Suprapubic skin (tissue), 4 donors: Measurements from ENCODE around the gene ARHGAP31. TPM values are rescaled to one million over a fixed set of nuclear protein-coding genes. Genes with fewer than 3 reads are reported as not detected.

Experiments used
- DNase-seq, 2 donors: peaks; one replicate each; pipeline ENCODE4 v3.0.0-alpha.2; 2019; ENCODE audit warnings: low spot score in 2 of 2
- H3K27ac ChIP-seq: fragments of 200-600 bp; sonication (generic); one replicate; pipeline ENCODE4 v1.5.1; 2019
- H3K27me3 ChIP-seq: fragments of 200-600 bp; sonication (generic); one replicate; pipeline ENCODE4 v1.5.1; 2019
- H3K36me3 ChIP-seq: fragments of 200-600 bp; sonication (generic); one replicate; pipeline ENCODE4 v1.5.1; 2019
- H3K4me1 ChIP-seq: fragments of 200-600 bp; sonication (generic); one replicate; pipeline ENCODE4 v1.5.1; 2019
- H3K4me3 ChIP-seq: fragments of 200-600 bp; sonication (generic); one replicate; pipeline ENCODE4 v1.5.1; 2019; ENCODE audit warnings: mild to moderate bottlenecking
- H3K9me3 ChIP-seq: fragments of 200-600 bp; sonication (generic); one replicate; pipeline ENCODE4 v1.5.1; 2019
- EP300 ChIP-seq: sonication (generic); formaldehyde crosslinking; IDR thresholded peaks from one replicate; pipeline ENCODE4 v1.6.1; 2017; ENCODE audit warnings: antibody characterized with exemption
- POLR2A ChIP-seq, 2 donors: fragments of 450-650 bp; IDR thresholded peaks; one replicate each; pipeline ENCODE4 v1.6.1; 2017; ENCODE audit warnings: antibody characterized with exemption in 2 of 2, mild to moderate bottlenecking in 2 of 2, moderate library complexity in 2 of 2
- POLR2AphosphoS5 ChIP-seq, 3 donors: sonication (generic); formaldehyde crosslinking; IDR thresholded peaks; one replicate each; pipeline ENCODE4 v1.6.1; 2017; ENCODE audit warnings: antibody characterized with exemption in 3 of 3
- WGBS: methylation state at CpG from one replicate; pipeline ENCODE4 v1.1.5; 2018; 5-methylcytosine and 5-hydroxymethylcytosine counted together
- total RNA-seq, 4 donors: library from RNA; depleted of rRNA; stranded (reverse); fragments of >200 nt; gene quantifications; one replicate each; pipeline ENCODE4 v1.1.0, GENCODE V29; 2016
- TF ChIP-seq, protein P1 (sequence below), 2 donors: fragments of 200-600 bp in 1 of 2; fragments of 450-650 bp in 1 of 2; sonication (generic) in 1 of 2; IDR thresholded peaks; one replicate each; pipeline ENCODE4 v1.5.1; 2016 to 2019; ENCODE audit warnings: antibody characterized with exemption in 2 of 2, mild to moderate bottlenecking in 1 of 2, moderate library complexity in 1 of 2

Gene ARHGAP31
- total RNA-seq, 4 donors from 2014 or later = 15.8 to 26.6 (median 21.7) TPM

DNA sequence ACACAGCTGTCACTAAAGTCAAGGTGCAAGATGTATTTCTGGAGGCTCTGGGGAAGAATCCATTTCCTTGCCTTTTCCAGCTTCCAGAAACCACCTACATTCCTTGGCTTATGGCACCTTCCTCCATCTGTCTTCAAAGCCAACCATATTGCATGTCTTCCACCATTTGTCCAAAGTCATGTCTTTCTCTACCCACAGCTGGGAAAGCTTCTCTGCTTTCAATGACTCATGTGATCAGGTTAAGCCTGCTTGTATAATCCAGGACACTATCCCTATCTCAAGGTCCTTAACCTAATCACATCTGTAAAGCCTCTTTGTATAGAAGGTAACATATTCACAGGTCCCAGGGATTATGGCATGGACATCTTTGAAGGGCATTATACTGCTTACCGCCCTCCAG is 14.2 kb downstream of the ARHGAP31 start:
- Histone ChIP-seq H3K4me3 (no peak overlapping the region), H3K27me3 (no peaks in the 10 kb centered on the region), H3K27ac (no peak overlapping the region), H3K9me3 (no peaks in the 10 kb centered on the region), H3K36me3 (no peaks in the 10 kb centered on the region), H3K4me1 (peaks cover 40% of the 10 kb centered on the region)
- no peak for TF ChIP-seq EP300
- no peak for DNase-seq
- WGBS = 93% methylated on average over 1 of the region's 1 CpG

DNA sequence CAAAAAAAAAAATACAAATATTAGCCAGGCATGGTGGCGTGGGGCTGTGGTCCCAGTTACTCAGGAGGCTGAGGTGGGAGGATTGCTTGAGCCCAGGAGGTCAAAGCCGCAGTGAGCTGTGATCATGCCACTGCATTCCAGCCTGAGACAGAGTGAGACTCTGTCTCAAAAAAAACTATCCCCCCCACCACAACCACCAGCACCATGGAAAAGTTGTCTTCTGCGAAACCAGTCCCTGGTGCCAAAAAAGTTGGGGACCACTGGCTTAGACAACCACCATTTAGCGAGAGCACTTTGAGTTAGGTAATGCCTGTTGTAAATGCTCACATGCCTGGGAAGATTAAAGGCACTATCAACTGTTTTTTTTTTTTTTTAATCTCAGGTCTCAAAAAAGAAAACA is 15.4 kb downstream of the ARHGAP31 start:
- Histone ChIP-seq H3K27ac (no peak overlapping the region), H3K27me3 (no peaks in the 10 kb centered on the region), H3K4me1 (peaks cover 28% of the 10 kb centered on the region), H3K36me3 (peaks cover 6% of the 10 kb centered on the region), H3K4me3 (no peak overlapping the region), H3K9me3 (no peaks in the 10 kb centered on the region)
- no peak for TF ChIP-seq POLR2AphosphoS5 (IDR thresholded peaks at IDR 0.05)
- TF ChIP-seq POLR2A (IDR thresholded peaks at IDR 0.05) = no peak
- TF ChIP-seq, protein P1, sequence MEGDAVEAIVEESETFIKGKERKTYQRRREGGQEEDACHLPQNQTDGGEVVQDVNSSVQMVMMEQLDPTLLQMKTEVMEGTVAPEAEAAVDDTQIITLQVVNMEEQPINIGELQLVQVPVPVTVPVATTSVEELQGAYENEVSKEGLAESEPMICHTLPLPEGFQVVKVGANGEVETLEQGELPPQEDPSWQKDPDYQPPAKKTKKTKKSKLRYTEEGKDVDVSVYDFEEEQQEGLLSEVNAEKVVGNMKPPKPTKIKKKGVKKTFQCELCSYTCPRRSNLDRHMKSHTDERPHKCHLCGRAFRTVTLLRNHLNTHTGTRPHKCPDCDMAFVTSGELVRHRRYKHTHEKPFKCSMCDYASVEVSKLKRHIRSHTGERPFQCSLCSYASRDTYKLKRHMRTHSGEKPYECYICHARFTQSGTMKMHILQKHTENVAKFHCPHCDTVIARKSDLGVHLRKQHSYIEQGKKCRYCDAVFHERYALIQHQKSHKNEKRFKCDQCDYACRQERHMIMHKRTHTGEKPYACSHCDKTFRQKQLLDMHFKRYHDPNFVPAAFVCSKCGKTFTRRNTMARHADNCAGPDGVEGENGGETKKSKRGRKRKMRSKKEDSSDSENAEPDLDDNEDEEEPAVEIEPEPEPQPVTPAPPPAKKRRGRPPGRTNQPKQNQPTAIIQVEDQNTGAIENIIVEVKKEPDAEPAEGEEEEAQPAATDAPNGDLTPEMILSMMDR (IDR thresholded peaks at IDR 0.05) = no peak
- no peak for TF ChIP-seq EP300
- DNase-seq = no peak
- WGBS = 95% methylated on average over 4 of the region's 4 CpGs

DNA sequence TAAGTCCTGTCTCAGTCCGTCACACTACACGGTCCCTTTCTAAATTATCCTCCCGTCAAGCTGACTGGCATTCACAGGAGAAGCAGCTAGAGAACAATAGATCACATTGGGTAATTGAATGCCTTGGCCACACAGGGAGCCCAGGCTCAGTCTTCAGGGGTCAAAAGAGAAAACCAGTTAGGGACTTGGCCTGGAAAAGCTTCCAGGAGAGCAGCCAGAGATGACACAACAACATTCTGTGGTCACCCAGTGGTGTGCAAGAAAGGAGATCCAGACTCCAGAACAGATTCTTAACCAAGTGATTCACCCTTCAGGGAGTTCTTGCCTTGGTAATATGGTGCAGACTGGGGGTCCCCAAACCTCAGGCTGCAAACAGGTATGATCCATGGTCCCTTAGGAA is 15.9 kb downstream of the ARHGAP31 start:
- Histone ChIP-seq H3K4me3 (no peak overlapping the region), H3K9me3 (no peaks in the 10 kb centered on the region), H3K36me3 (peaks cover 6% of the 10 kb centered on the region), H3K4me1 (peaks cover 23% of the 10 kb centered on the region), H3K27ac (no peak overlapping the region), H3K27me3 (no peaks in the 10 kb centered on the region)
- 64% methylated on average over 3 of the region's 3 CpGs for WGBS
- DNase-seq = no peak
- TF ChIP-seq, protein P1 (IDR thresholded peaks at IDR 0.05) = no peak
- TF ChIP-seq POLR2AphosphoS5 (IDR thresholded peaks at IDR 0.05) = no peak
- TF ChIP-seq POLR2A (IDR thresholded peaks at IDR 0.05) = no peak
- TF ChIP-seq EP300 = no peak

DNA sequence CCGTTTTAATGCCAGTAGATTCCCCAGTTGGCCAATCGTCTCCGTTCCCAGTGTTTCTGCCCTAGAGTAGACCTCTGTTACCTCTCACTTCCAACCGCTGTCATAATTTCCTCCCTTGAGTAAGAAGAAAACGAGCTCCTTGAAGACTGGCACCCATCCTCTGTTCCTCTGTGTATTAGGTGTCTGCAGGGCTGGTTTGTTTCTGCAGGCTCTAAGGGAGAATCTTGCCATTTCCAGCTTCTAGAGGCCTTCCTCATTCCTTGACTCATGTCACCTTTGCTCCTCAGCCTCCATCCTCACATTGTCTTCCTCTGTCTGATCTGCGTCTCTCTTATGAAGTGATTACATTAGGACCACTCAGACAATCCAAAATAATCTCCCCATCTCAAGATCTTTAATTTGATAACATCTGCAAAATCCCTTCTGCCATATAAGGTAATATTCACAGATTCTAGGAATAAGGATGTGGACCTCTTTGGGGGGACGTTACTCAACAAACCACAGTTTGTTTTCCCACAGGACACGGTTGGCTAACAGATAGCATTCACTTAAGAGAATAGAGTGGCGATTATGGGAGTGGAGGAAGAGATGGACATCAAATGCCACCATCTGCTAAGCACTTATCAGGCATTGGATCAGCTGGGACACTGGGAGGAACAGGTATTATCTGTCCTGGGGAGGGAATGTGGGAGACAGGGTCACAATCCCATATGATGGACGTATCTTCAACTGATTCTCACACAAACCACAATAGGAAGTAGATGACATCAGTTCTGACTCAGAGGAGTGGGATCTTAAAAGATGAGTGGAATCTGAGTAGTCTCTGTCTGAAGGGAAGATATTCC is 17.1 kb downstream of the ARHGAP31 start:
- peaks cover 6% of the 10 kb centered on the region for H3K36me3 ChIP-seq
- no peak overlapping the region for H3K27ac ChIP-seq
- no peak for DNase-seq
- TF ChIP-seq, protein P1 (IDR thresholded peaks at IDR 0.05) = no peak
- TF ChIP-seq EP300 (no peak), POLR2A (IDR thresholded peaks at IDR 0.05) (no peak)
- H3K27me3 ChIP-seq = no peaks in the 10 kb centered on the region
- peaks cover 15% of the 10 kb centered on the region for H3K4me1 ChIP-seq
- 84% methylated on average over 10 of the region's 10 CpGs for WGBS
- H3K4me3 ChIP-seq = no peak overlapping the region
- H3K9me3 ChIP-seq = no peaks in the 10 kb centered on the region

DNA sequence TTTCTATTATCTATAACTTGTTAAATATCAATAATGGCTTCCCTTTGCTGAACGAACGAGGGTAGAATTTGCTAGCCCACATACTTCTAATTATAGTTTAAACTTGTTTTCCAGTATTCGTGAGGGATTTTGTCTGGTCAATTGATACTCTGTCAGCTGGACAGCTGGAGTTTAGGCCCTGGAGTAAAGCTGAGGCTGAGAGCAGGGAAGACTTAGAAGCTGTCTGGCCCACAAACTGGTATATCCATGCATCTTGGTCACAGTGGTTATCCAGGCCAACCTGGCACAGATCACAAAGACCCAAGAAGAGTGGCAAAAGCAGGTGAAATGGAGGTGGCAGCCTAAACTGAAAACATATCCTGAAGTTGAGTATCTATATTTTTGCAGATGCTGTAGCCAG is 19.3 kb downstream of the ARHGAP31 start:
- no peak overlapping the region for H3K4me3 ChIP-seq
- H3K9me3 ChIP-seq = no peaks in the 10 kb centered on the region
- no peak for DNase-seq
- no peaks in the 10 kb centered on the region for H3K27me3 ChIP-seq
- 92% methylated on average over 3 of the region's 3 CpGs for WGBS
- TF ChIP-seq EP300 = no peak
- TF ChIP-seq, protein P1 (IDR thresholded peaks at IDR 0.05) = no peak
- TF ChIP-seq POLR2AphosphoS5 (IDR thresholded peaks at IDR 0.05) = no peak
- no peak for TF ChIP-seq POLR2A (IDR thresholded peaks at IDR 0.05)
- peaks cover 6% of the 10 kb centered on the region for H3K36me3 ChIP-seq
- H3K4me1 ChIP-seq = peaks cover 15% of the 10 kb centered on the region
- no peak overlapping the region for H3K27ac ChIP-seq
